T47D (cell line): ENCODE measurements around the gene DENND1A.

Source experiments
- DNase-seq, 2 experiments: peaks; one replicate each; pipeline versions ENCODE4 v3.0.0 to v3.0.0-alpha.2; 2011 to 2012; ENCODE audit warnings: low read depth in 1 of 2, low spot score in 1 of 2
- JUND ChIP-seq: IDR thresholded peaks from 2 replicates; pipeline ENCODE4 v1.6.1; 2012; ENCODE audit warnings: low read depth
- in situ Hi-C: cut with HindIII; loops from 2 replicates; pipeline ENCODE4 v1.10.0; 2016; ENCODE audit warnings: low sequenced_read_pairs, low pct_unique_long_range_greater_than_20kb

Gene DENND1A

DNA sequence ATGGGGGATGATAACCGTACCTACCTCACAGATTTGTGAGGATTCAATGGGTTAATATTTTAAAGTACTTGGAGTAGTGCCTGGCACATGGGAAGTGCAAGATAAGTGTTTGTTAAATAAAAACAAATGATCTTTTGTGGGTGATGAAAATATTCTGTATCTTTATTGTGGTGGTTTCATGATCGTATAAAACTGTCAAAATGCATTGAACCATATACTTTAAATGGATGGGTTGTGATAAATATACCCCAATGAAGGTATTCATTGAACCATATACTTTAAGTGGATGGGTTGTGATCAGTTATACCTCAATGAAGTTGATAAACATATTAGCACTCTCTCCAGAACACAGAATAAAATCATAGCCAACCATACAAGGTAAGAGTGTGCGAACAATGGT is 339.4 kb downstream of the DENND1A start:
- in situ Hi-C loops = no loop called here
- DNase-seq = no peak
- no peak for TF ChIP-seq JUND

DNA sequence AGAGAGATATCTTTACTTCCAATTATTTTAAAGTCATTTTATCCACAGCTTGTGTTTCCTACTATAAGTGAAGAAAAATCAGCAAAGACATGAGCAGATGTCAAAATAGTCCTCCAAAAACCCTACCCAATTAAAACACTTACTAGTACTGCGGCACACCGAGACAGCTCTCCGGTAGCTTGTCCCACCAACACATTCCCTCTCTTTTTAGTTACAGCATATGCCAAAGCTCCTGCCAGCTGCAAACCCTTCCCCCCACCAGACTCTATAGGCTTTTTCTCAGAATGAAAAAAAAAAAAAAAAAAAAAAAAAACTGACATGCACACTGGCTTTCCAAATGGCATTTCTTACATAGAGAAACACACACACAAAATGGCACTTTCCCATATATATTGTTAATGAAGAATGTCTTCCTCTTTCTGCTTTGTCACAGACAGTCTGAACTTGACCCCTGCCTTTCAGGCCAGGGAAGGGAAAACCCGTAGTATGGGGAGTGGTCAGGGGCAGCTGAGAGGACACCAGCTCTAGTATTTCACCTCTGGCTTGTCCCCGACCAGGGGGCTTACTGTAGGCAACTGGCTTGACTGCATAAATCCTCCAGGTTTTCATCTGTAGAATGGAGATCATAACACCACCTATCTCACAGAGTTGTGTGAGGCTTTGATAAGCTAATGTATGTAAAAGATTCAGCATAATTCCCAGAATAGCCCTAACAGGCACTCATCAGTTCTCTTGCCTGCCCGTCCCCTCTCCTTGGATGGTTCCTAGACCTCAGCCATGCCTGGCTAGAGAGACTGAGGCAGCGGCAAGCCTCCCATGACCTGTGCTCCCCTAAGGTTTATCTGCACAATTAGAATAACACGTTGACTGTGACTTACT is 340.3 kb downstream of the DENND1A start:
- DNase-seq = no peak
- no peak for TF ChIP-seq JUND
- in situ Hi-C loops = no loop called here

DNA sequence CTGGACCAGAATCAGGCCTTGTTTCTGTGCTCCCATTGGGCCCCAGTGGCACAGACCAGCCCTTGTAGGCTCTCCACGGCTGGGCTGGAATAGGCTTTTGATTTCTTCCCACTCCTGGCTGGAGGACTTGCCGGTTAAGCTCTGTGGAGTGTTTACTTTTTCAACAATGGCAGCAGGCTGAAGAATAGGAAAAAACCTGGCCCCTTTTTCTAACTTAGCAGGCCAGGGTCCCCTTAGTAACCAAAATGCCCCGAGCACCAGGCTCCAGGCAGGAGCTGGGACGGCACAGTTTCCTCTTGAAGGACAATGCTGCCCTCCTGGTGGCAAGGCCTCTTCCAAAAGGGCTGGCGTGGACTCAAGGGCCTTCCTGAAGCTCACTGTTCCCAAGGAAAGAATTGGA is 343.7 kb downstream of the DENND1A start:
- no peak for DNase-seq
- TF ChIP-seq JUND = no peak
- in situ Hi-C loops = no loop called here

DNA sequence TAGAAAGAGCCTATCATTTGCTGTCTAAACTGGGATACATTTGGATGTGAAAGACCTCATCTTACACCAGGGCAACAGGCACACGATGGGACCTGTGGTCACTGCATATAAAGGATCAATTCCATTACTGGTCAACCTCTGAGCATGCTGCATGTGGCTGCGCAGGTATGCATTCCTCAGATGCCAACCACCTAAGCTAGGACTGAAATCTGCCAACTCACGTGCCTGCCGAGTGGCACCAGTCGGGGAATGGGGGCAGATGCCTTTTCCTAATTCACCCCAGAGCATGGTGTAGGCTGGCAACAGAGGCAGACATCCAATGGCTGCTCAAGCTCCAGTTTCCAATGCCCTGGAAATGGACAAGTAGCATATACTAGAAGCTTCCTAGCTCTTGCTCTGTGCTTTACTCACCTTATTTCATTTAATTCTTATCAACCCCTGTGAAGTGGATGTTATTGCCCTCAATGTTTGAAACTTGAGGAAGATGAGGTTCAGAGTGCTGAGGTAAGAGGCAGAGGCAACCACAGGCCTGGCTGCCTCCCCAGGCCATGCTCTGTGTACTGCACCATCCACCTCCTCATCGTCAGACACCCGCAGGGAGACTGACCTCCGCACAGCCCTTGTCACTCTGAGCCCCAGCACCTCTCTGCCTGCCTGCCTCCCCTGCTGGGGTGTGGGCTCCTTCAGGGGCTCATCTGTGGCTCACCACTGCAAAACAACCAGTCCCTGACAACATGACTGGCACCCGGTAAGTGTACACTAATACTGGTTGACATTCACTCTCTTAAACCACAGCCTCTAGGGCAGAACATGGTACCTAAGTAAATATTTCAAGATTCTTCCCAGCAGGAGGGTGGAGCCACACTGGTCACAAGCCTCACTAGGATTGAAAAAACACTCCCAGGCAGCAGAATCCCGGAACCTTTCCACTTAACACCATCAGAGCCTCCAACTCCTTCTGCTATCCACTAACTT is 345.4 kb downstream of the DENND1A start:
- DNase-seq = peak; percentile 44 to 80
- in situ Hi-C loops = no loop called here

DNA sequence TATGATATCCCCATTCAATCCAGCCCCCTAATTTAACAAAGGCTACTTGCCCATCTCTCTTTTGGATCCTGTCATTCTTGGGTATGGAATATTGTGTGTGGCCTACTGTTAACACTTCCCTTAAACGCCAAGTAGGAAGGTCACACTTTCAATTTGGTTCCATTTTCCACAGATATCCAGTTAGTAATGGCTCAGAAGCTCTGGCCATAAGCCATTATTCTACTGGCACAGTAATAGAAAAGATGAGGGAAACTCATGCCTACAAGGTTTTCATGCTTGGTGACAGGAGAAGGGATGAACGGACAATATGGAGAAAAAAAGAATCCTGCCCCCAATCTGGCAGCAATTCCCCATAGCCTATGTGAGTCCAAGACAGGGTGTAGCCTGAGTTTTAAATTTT is 346.3 kb downstream of the DENND1A start:
- no peak for DNase-seq
- TF ChIP-seq JUND = no peak
- in situ Hi-C loops = no loop called here

More for the DNA sequence above, 345.4 kb downstream of the DENND1A start:
- TF ChIP-seq JUND = no peak

DNA sequence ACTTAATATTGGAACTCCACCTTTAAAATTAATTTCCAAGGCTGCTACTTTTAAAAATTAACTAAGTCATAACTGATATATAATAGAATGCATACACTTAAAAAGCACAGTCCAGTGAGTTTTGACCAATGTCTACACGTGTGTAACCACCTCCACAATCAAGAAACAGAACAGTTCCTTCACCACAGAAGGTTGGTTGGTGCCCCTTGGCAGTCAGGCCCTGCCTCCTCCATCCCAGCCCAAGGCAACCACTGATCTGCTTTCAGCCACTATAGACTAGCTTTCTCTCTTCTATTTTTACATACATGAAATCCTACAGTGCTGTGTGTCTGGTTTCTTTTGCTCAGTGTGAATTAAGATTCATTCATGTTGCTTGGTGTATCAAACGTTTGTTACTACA is 358.7 kb downstream of the DENND1A start:
- TF ChIP-seq JUND = no peak
- in situ Hi-C loops = no loop called here
- DNase-seq = no peak

DNA sequence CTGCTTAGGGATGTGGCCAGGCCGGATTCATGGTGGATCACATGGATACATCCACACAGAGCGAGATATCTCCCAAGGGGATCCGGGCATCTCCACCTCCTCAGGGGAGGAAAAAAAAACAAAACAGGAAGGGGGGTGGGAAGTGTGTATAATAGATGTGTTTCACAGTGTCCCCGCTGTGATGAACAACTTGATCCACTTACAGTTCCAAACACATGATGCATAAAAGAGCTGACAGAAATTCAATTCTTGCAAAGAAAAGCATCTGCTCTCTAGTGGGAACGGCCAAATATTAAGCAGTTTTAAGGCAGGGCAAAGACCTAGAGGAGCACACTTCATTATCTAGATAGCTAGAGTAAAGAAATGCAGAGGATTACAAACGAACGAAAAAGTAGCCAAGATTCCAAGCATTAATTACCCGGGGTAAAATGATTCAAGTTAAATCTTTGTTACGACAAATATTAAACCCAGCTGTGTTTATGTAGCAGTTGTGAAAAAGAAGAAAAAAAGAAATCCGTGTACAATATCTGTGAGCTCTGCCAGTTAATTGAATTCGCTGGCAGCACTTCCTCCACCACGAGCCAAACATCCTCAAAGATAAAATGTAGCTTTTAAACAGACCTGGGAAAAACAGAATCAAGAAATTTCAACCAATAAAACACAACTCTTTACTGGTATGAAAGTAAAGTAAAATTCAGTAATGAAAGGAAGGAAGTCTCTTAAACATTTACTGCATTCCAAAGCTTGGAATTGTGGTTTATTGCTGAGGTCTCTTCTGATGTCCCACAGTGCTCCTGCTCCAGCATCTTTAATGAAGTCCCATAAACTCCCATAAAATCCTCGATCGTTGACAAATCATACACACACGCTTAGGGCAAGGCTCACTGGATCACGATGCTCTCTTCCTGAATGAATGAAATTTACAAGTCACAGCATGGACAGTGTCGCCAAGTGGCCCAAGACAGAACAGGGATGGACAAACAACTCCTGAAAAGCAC is 360.9 kb downstream of the DENND1A start:
- no peak for DNase-seq
- no peak for TF ChIP-seq JUND
- in situ Hi-C loops = no loop called here

DNA sequence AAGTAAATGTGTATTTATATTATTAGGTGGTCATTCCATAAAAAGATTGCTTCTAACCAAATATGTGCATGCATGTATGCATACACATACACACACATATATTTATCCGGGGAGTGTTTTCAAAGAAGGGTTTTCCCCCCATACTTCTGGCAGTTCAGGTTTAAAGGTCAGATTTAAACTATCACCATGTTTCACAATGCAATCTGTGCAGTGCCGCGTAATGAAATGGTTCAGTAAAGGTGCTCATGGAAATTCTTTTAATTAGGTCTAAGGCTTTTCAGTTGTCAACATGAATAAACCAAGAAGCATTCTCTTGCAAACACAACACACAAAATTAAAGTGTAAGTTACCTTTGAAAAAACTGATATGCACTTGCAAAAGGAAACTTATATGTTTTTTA is 362.9 kb downstream of the DENND1A start:
- no peak for TF ChIP-seq JUND
- no peak for DNase-seq
- in situ Hi-C loops = no loop called here

DNA sequence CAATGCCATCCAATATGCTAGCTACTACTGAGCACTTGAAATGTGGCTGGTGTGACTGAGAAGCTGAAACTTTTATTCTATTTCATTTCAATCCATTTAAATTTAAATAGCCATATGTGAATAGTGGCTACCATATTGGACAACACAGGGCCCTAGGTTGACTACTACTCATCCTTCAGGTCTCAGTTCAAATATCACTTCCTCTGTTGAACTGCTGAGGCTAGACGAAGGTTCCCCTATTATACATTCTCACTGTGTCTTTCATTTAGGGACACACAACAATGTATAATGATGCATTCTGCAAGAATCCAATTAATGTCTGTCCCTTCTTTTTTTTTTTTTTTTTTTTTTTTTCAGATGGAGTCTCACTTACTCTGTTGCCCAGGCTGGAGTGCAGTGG is 365.3 kb downstream of the DENND1A start:
- TF ChIP-seq JUND = no peak
- DNase-seq = no peak
- in situ Hi-C loops = no loop called here

DNA sequence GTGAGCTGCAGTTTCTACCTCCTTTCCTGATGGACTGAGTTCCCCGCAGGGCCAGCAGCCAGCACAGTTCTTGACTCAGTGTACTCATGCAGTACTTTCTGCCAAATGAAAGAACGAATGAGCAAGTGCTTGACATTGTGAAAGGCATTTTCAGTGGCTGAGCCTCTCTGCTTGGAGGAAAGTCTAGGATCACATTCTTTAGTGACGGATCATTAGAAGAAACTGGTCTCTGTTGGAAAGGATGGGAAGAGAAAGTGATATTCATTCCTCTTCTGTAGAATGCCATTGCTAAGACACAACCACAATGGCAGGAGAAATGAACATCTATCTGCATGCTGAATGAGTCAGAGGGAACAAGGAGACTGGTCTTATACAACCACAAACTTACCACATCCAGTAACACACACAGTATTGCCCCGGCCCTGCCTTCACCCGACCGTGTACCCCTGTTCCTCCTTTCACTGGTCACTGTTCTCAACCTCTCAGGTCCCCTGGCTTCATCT is 367.0 kb downstream of the DENND1A start:
- DNase-seq = no peak
- in situ Hi-C loops = no loop called here
- TF ChIP-seq JUND = no peak

DNA sequence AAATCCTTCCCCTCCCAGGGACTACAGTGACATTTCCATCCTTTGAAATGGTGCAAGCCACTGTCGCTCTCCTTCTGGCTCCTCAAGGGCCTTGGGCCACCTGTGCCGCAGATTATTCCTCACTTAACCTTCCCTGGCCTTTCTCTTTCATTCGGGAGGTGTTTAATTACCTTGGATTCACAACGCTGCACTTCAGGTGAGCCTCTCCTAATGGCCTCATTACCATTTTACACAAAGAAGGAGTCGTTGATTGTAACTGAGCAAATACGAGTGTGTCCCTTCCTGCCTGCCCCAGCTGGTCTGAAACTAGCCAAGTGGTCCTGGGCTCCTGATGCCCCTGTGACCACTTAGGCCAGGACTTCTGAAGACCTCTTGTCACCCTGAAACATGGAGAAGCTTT is 368.9 kb downstream of the DENND1A start:
- TF ChIP-seq JUND = no peak
- DNase-seq = no peak
- in situ Hi-C loops = no loop called here
